GM06990 (cell line): Measurements from ENCODE around the gene EXOG.
"Not testable (repeated sequence)": the region's sequence is repeated elsewhere in the genome, so short reads cannot be mapped to it uniquely, and the experiment has no call there.

Experiments
- DNase-seq: peaks from one replicate; pipeline ENCODE4 v3.0.0-alpha.2; 2011; ENCODE audit not compliant: insufficient read length; ENCODE audit errors: extremely low read depth
- H3K27me3 ChIP-seq: replicated peaks from 2 replicates; pipeline ENCODE4 v1.6.0; 2011; ENCODE audit warnings: low read length; ENCODE audit not compliant: control insufficient read depth, insufficient read depth
- H3K36me3 ChIP-seq: 2 replicates; pipeline ENCODE4 v1.5.1; 2011; ENCODE audit warnings: low read length; ENCODE audit not compliant: control insufficient read depth, insufficient read depth
- H3K4me3 ChIP-seq: replicated peaks from 2 replicates; pipeline ENCODE4 v1.5.1; 2011; ENCODE audit warnings: low read depth, mild to moderate bottlenecking, control low read depth, low read length
- TF ChIP-seq, protein P1 (sequence below): IDR thresholded peaks from 2 replicates; pipeline ENCODE4 v1.5.1; 2011; ENCODE audit warnings: low read length, control low read depth, mild to moderate bottlenecking, inconsistent platforms; ENCODE audit not compliant: insufficient read depth, poor library complexity, severe bottlenecking

The EXOG gene

DNA sequence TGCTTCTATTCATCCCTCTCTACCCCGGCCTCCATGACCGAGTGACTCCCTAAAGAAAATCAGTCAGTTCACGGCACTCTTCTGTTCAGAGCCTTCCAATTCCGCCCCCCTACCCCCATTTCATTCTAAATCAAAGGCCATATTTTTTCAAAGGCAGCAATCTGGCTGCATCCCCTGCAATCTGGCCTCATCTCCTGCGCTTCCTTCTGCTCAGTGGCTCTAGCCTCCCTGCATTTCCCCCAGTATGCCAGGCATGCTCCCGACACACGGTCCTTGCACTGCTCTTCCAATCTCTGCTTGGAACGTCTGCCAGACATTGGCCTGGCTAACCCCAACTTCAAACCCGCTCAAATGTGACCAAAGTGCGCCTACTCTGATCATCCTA, 67.7 kb downstream of the EXOG start:
- no peaks in the 10 kb centered on the region for H3K36me3 ChIP-seq
- TF ChIP-seq, protein P1, sequence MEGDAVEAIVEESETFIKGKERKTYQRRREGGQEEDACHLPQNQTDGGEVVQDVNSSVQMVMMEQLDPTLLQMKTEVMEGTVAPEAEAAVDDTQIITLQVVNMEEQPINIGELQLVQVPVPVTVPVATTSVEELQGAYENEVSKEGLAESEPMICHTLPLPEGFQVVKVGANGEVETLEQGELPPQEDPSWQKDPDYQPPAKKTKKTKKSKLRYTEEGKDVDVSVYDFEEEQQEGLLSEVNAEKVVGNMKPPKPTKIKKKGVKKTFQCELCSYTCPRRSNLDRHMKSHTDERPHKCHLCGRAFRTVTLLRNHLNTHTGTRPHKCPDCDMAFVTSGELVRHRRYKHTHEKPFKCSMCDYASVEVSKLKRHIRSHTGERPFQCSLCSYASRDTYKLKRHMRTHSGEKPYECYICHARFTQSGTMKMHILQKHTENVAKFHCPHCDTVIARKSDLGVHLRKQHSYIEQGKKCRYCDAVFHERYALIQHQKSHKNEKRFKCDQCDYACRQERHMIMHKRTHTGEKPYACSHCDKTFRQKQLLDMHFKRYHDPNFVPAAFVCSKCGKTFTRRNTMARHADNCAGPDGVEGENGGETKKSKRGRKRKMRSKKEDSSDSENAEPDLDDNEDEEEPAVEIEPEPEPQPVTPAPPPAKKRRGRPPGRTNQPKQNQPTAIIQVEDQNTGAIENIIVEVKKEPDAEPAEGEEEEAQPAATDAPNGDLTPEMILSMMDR = no peak
- no peaks in the 10 kb centered on the region for H3K27me3 ChIP-seq
- no peak for DNase-seq
- no peak overlapping the region for H3K4me3 ChIP-seq

DNA sequence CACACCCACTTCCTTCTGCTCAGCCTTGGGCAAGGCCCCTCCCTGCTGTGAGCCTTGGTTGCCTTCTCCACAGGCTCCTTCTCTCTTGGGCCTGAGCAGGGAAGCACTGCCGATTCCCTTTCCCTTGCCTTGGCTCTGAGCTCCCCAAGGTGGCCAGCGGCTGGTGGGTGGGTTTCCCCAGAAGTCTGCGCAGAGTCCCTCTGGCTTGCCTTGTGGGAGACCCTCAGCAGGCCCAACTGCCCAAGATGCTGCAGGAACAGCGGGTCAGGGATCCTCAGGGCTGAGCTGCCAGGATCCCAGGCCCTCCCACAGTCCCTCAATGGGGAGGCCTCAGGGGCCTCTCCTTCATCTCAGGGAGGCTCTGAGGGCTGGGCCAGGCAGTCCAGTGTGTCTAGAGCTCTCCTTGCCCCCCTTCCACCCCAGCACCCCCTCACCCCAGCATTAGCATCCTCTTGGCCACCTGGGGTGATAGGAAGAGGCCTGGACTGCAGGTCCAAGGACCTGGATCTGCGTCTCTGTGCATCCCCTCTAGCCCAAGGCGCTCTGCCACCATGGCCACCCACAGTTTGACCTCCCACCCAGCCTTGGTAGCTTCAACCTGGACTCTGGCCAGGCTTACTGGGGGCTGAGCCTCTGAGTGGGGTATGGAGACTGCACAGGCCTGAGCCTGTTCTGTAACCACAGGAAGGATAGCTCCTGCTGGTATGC, 68.6 kb downstream of the EXOG start:
- H3K4me3 ChIP-seq = no peak overlapping the region
- TF ChIP-seq, protein P1 = no peak
- DNase-seq = no peak
- no peaks in the 10 kb centered on the region for H3K27me3 ChIP-seq
- no peaks in the 10 kb centered on the region for H3K36me3 ChIP-seq

DNA sequence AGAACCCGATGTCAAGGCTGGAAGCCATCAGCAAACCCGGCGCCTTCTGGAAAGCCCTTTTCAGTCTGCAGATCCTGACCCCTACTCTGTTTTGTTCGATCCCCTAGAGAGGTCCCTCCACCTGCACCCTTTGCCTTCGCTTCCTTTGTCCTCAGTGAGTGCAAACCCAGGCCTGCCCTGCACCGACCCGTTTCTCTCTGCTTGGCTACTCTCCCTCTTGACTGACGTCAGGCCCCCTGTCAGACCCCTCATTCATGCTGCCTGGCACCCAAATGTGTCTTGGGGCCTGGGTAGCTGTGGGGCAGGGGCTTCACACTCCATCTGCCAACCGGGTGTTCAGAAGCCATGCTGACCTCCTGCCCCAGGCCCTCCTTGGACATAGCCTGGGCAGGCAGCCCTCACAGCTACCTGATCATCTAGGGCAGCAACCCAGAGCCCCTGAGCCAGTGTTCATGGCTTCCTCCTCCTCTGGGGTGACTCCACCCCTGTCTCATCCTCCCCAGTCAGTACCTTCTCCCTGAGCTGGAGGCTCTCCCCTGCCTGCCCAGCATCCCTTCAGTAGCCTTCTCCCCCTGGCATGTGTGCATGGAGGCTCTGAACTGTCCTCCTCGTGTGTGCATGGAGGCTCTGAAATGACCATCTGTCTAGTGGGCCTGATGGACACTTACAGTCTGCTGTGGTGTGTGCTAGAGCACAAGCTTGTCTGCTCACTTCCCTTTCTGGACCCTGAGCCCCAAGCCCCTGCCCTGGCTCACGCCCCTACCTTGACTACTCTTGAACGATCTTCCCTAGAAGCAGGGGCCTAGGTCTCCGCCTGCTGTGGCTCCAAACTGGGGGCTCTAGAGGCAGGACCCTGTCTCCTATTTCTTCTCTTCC, 69.4 kb downstream of the EXOG start:
- TF ChIP-seq, protein P1 = no peak
- Histone ChIP-seq H3K36me3 (no peaks in the 10 kb centered on the region), H3K27me3 (no peaks in the 10 kb centered on the region), H3K4me3 (no peak overlapping the region)
- no peak for DNase-seq

DNA sequence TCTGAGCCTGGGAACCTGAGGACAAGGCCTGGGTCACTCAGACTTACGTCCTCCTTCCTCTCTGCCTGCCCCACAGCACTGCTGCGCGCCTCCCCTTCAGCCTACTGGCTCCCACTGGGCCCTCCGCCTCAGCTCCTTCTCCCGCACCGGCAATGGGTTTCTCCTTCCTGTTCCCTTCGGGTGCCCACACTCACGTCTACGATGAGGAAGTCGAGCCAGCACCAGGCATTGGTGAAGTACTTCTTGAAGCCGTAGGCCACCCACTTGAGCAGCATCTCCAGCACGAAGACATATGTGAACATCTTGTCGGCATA, 70.0 kb downstream of the EXOG start:
- H3K27me3 ChIP-seq = no peaks in the 10 kb centered on the region
- no peaks in the 10 kb centered on the region for H3K36me3 ChIP-seq
- TF ChIP-seq, protein P1 = no peak
- DNase-seq = no peak
- H3K4me3 ChIP-seq = no peak overlapping the region

DNA sequence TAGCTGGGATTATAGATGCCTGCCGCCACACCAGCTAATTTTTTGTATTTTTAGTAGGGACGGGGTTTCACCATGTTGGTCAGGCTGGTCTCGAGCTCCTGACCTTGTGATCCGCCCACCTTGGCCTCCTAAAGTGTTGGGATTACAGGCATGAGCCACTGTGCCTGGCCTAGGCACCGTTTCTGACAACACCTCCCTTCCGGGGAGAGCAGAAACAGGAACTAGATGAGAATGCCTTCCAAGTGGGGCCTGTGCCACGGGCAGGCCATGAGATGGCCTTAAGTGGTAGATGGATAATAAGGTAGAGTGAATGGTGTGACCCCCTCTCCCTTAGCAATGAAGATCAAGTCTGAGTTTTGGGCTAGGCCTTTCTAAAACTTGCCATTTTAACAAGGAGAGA, 70.7 kb downstream of the EXOG start:
- not testable (repeated sequence) for H3K36me3 ChIP-seq, H3K27me3 ChIP-seq, DNase-seq, H3K4me3 ChIP-seq

DNA sequence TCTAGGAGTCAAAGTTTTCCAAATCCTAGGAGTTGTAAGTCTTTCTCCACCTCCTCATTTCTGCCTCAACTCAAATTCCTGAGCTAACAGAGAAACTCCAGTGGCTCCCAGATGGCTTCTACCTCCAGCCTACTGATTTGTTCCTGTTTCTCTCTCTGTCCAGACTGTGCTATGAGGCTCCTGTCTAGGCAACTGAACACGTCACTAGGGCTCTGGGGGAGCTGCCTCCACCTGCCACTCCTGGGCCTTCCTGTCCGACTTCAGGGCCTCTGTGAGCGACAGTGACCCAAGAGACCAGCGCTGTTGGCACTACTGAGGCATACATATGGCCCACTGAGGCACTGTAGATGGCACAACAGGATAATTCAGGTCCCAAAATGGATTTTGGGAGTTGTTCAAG, 71.4 kb downstream of the EXOG start:
- H3K27me3 ChIP-seq = no peaks in the 10 kb centered on the region
- H3K36me3 ChIP-seq = no peaks in the 10 kb centered on the region
- TF ChIP-seq, protein P1 = no peak
- DNase-seq = no peak
- no peak overlapping the region for H3K4me3 ChIP-seq
